ENCODE data around the gene SNX25.

Gene SNX25

DNA sequence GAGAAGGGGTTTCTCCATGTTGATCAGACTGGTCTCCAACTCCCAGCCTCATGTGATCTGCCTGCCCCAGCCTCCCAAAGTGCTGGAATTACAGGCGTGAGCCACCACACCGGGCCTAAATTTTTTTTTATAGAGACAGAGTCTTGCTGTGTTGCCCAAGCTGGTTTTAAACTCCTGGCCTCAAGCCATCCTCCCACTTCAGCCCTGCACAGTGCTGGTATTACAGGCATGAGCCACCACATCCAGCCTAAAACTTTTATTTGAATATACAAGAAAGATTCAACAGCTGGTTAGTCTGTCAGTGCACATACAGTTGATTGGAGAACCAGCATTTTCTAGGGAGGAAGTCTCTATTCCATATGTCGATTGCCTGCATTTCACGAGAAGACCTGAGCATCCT is 95.1 kb downstream of the SNX25 start:
- no peaks in the 10 kb centered on the region for H3K36me3 ChIP-seq
- H3K4me3 ChIP-seq (ENCODE audit: low read depth in 1 of 2, low read length in 1 of 2), result no peak overlapping the region
- H3K4me1 ChIP-seq (ENCODE audit: control insufficient read depth in 1 of 2, insufficient read depth in 1 of 2, low read depth in 1 of 2, low read length in 1 of 2), result no peaks in the 10 kb centered on the region
- no peak overlapping the region for H3K27ac ChIP-seq
- TF ChIP-seq, protein P1, sequence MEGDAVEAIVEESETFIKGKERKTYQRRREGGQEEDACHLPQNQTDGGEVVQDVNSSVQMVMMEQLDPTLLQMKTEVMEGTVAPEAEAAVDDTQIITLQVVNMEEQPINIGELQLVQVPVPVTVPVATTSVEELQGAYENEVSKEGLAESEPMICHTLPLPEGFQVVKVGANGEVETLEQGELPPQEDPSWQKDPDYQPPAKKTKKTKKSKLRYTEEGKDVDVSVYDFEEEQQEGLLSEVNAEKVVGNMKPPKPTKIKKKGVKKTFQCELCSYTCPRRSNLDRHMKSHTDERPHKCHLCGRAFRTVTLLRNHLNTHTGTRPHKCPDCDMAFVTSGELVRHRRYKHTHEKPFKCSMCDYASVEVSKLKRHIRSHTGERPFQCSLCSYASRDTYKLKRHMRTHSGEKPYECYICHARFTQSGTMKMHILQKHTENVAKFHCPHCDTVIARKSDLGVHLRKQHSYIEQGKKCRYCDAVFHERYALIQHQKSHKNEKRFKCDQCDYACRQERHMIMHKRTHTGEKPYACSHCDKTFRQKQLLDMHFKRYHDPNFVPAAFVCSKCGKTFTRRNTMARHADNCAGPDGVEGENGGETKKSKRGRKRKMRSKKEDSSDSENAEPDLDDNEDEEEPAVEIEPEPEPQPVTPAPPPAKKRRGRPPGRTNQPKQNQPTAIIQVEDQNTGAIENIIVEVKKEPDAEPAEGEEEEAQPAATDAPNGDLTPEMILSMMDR (IDR thresholded peaks at IDR 0.05), result no peak
- H3K27me3 ChIP-seq, result no peaks in the 10 kb centered on the region
- H3K9me3 ChIP-seq, result no peaks in the 10 kb centered on the region

DNA sequence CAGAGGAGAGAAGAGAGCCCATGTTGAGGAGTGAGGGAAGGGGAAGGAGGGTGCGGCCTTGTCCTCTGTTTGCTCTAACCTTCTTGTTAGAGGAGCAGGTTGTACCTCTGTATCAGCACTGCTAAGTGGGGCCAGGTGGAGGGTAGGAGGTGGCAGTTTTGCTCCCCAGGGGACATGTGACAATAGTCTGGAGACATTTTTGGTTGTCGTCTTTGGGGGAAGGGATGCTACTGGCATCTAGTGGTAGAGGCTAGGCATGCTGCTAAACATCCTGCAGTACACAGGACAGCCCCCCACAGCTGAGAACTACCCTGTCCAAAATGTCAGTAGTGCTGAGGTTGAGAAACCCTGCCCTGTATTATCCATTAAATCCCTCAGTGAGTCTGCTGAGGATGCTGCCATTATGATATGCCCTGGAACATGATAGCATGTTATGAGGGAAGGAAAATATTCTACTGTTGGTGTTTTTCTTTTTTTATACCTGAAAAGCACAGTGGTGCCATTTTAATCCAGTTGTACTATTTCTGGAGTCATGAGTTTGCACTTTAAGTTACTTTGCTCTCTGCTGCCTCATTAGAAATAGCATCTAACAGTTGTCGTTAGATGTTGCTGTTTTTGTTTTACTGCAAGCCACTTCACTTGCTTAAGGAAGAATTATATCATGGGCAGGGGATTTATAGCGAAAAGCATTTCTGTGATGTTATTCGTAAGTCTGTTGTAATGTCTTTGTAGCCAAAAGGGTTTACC is 95.7 kb downstream of the SNX25 start:
- no peaks in the 10 kb centered on the region for H3K9me3 ChIP-seq
- no peak overlapping the region for H3K4me3 ChIP-seq (ENCODE audit: low read depth in 1 of 2, low read length in 1 of 2)
- no peaks in the 10 kb centered on the region for H3K4me1 ChIP-seq (ENCODE audit: control insufficient read depth in 1 of 2, insufficient read depth in 1 of 2, low read depth in 1 of 2, low read length in 1 of 2)
- no peak overlapping the region for H3K27ac ChIP-seq
- no peaks in the 10 kb centered on the region for H3K27me3 ChIP-seq
- no peaks in the 10 kb centered on the region for H3K36me3 ChIP-seq
- TF ChIP-seq, protein P1 (IDR thresholded peaks at IDR 0.05), result no peak

DNA sequence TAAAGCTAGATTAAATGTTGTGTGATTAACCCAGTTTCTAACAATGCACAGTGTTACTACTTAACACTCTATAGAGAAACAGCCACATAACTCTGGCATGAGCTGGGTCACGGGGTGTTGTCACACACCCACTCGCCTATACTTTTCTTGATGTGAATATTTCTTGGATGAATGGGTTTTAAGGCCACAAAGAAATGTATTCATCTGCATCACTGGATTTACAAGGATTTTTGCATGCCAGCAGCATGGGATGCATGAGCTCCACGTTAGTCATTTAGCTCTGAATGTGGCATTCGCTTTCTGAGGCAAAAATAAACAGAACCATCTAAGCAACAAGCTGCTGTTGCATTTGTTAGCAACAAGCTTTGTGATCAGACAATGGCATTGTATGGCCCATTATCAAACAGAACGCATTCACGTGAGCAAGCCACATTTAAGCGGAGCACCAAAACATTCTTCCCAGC is 96.6 kb downstream of the SNX25 start:
- Histone ChIP-seq H3K27me3 (no peaks in the 10 kb centered on the region), H3K9me3 (no peaks in the 10 kb centered on the region), H3K36me3 (no peaks in the 10 kb centered on the region), H3K27ac (no peak overlapping the region), H3K4me1 (ENCODE audit: control insufficient read depth in 1 of 2, insufficient read depth in 1 of 2, low read depth in 1 of 2, low read length in 1 of 2) (no peaks in the 10 kb centered on the region), H3K4me3 (ENCODE audit: low read depth in 1 of 2, low read length in 1 of 2) (no peak overlapping the region)
- TF ChIP-seq, protein P1 (IDR thresholded peaks at IDR 0.05), result no peak

DNA sequence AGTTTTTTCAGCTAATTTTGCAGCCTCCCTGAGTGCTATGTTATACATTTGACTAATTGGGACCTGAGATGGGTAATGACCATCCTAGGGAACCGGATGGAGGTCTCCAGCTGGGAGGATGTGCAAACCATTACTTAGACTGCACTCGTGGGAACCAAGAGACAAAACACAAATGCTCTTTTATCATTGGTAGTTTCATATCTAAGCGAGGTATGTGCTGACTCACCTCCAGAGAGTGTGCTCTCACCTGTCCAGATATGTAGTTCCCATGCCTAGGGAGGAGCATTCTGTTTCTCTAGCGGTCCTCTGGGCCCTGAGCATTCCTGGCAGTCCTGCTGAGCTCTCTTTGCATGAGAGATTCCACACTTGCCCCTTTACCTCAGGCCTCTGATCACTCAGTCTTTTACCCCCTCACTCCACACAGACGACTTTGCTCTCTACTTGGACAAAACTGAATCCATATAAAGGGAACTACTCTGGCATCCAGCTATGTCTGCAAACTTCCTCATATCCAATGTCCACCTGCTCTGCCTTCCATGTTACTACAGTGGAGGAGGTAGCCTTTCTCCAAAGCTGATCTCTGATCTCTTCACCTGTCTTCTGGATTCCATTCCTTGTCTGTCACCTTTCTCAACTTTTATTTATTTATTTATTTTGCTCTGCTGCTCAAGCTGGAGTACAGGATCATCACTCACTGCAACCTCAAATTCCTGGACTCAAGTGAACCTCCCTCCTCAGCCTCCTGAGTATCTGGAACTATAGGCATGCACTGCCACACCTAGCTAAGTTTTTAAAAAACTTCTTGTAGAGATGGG is 97.9 kb downstream of the SNX25 start:
- H3K9me3 ChIP-seq, result no peaks in the 10 kb centered on the region
- H3K36me3 ChIP-seq, result no peaks in the 10 kb centered on the region
- H3K27ac ChIP-seq, result no peak overlapping the region
- no peak overlapping the region for H3K4me3 ChIP-seq (ENCODE audit: low read depth in 1 of 2, low read length in 1 of 2)
- TF ChIP-seq, protein P1 (IDR thresholded peaks at IDR 0.05), result no peak
- H3K4me1 ChIP-seq (ENCODE audit: control insufficient read depth in 1 of 2, insufficient read depth in 1 of 2, low read depth in 1 of 2, low read length in 1 of 2), result no peaks in the 10 kb centered on the region
- H3K27me3 ChIP-seq, result no peaks in the 10 kb centered on the region

DNA sequence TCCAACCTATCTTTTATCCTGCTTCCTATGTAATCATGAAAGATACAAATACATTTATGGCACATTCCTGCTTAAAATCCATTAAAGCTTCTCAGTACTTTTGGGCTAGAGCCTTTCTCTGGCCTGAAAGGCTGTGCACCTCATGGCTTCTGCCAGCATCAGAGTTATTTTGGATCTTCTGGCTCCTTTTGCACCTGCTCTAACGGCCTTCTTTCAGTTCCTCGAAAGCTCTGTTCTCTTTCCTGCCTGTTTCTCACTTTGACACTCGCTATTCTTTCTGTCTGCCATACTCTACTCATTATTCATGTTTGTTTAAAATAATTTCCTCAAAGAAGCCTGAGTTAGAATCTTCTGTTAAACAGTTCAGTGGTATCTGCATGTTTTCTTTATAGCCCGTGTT is 100.4 kb downstream of the SNX25 start:
- Histone ChIP-seq H3K36me3 (no peaks in the 10 kb centered on the region), H3K4me3 (ENCODE audit: low read depth in 1 of 2, low read length in 1 of 2) (no peak overlapping the region), H3K27me3 (no peaks in the 10 kb centered on the region), H3K27ac (no peak overlapping the region), H3K4me1 (ENCODE audit: control insufficient read depth in 1 of 2, insufficient read depth in 1 of 2, low read depth in 1 of 2, low read length in 1 of 2) (no peaks in the 10 kb centered on the region), H3K9me3 (no peaks in the 10 kb centered on the region)
- TF ChIP-seq, protein P1 (IDR thresholded peaks at IDR 0.05), result no peak

Measured in neutrophil (primary cell).